DND-41 (cell line): ENCODE data around the gene SCN2A.
"Not testable (repeated sequence)": the region's sequence is repeated elsewhere in the genome, so short reads cannot be mapped to it uniquely, and the experiment has no call there.

Experiments
- ATAC-seq: fragments of 200-7000 bp; cut with Tn5 transposase; 3 replicates; pipeline ENCODE4 v1.9.1; 2021; ENCODE audit warnings: low read depth; ENCODE audit not compliant: insufficient read depth
- DNase-seq: peaks from one replicate; pipeline ENCODE4 v3.0.0-alpha.2; 2020
- H2AFZ ChIP-seq: 2 replicates; pipeline ENCODE4 v1.6.0; 2012; ENCODE audit warnings: low read depth, low read length
- H3K27ac ChIP-seq: 2 replicates; pipeline ENCODE4 v1.5.1; 2012; ENCODE audit warnings: low read length, inconsistent platforms
- H3K27me3 ChIP-seq: fragments of 200-600 bp; sonication (generic); 2 replicates; pipeline ENCODE4 v1.6.0; 2012; ENCODE audit warnings: low read length, mild to moderate bottlenecking, inconsistent platforms; ENCODE audit not compliant: insufficient read depth, poor library complexity
- H3K36me3 ChIP-seq: 2 replicates; pipeline ENCODE4 v1.5.1; 2012; ENCODE audit warnings: low read length, inconsistent platforms; ENCODE audit not compliant: insufficient read depth
- H3K4me1 ChIP-seq: 2 replicates; pipeline ENCODE4 v1.5.1; 2012; ENCODE audit warnings: mild to moderate bottlenecking, low read length; ENCODE audit not compliant: insufficient read depth
- H3K4me2 ChIP-seq: 2 replicates; pipeline ENCODE4 v1.6.0; 2012; ENCODE audit warnings: mild to moderate bottlenecking, moderate library complexity, low read length, inconsistent platforms; ENCODE audit not compliant: insufficient read depth
- H3K4me3 ChIP-seq, 2 experiments: fragments of 200-600 bp in 1 of 2; shearing (Covaris generic) in 1 of 2; 2 replicates each; pipeline ENCODE4 v1.5.1; 2012 to 2016; ENCODE audit warnings: inconsistent platforms in 2 of 2, low read length in 2 of 2, mild to moderate bottlenecking in 2 of 2, low read depth in 1 of 2, moderate library complexity in 1 of 2
- H3K79me2 ChIP-seq: 2 replicates; pipeline ENCODE4 v1.6.0; 2012; ENCODE audit warnings: low read length, inconsistent platforms; ENCODE audit not compliant: insufficient read depth
- H3K9ac ChIP-seq: 2 replicates; pipeline ENCODE4 v1.6.0; 2012; ENCODE audit warnings: low read depth, mild to moderate bottlenecking, inconsistent platforms, low read length, moderate library complexity
- H3K9me3 ChIP-seq: 2 replicates; pipeline ENCODE4 v1.5.1; 2012; ENCODE audit warnings: low read length, moderate library complexity, mild to moderate bottlenecking, inconsistent platforms; ENCODE audit not compliant: insufficient read depth, severe bottlenecking
- H4K20me1 ChIP-seq: 2 replicates; pipeline ENCODE4 v1.6.0; 2012; ENCODE audit warnings: low read length; ENCODE audit not compliant: insufficient read depth
- EZH2 ChIP-seq: IDR thresholded peaks from 3 replicates; pipeline ENCODE4 v1.6.1; 2012; ENCODE audit warnings: borderline replicate concordance, low read depth, mild to moderate bottlenecking, moderate library complexity, low read length, inconsistent platforms; ENCODE audit not compliant: severe bottlenecking
- TF ChIP-seq, protein P1 (sequence below): IDR thresholded peaks from 2 replicates; pipeline ENCODE4 v1.5.1; 2012; ENCODE audit warnings: borderline replicate concordance, low read length, moderate library complexity, mild to moderate bottlenecking; ENCODE audit not compliant: poor library complexity, severe bottlenecking; ENCODE audit errors: extremely low read depth

The SCN2A gene

DNA sequence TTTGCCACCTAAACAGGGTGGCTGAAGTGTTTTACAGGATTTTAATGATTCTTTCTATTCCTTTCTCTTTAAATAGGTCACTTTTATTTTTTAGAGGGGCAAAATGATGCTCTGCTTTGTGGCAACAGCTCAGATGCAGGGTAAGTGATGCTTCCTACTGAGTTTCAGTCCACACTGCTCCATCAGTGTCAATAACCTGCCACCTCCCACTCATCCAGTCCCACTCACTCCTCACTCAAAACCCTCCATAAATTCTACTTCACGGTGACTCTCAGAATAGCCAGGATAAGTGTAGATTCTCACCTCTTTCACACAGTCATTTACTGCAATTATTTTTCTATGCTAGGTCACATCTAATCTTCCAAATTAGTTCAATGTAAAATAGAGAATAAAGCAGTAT, 72.7 kb downstream of the SCN2A start:
- no peaks in the 10 kb centered on the region for H3K27me3 ChIP-seq
- no peak overlapping the region for H3K9ac ChIP-seq
- ATAC-seq: no peak
- H3K27ac ChIP-seq: peak overlapping the region; percentile 47
- H2AFZ ChIP-seq: peak overlapping the region; percentile 10; the same call in 1 of the 2 replicates
- no peaks in the 10 kb centered on the region for H3K9me3 ChIP-seq
- TF ChIP-seq, protein P1, sequence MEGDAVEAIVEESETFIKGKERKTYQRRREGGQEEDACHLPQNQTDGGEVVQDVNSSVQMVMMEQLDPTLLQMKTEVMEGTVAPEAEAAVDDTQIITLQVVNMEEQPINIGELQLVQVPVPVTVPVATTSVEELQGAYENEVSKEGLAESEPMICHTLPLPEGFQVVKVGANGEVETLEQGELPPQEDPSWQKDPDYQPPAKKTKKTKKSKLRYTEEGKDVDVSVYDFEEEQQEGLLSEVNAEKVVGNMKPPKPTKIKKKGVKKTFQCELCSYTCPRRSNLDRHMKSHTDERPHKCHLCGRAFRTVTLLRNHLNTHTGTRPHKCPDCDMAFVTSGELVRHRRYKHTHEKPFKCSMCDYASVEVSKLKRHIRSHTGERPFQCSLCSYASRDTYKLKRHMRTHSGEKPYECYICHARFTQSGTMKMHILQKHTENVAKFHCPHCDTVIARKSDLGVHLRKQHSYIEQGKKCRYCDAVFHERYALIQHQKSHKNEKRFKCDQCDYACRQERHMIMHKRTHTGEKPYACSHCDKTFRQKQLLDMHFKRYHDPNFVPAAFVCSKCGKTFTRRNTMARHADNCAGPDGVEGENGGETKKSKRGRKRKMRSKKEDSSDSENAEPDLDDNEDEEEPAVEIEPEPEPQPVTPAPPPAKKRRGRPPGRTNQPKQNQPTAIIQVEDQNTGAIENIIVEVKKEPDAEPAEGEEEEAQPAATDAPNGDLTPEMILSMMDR: no peak
- TF ChIP-seq EZH2: no peak
- peaks cover 29% of the 10 kb centered on the region for H3K79me2 ChIP-seq
- H3K36me3 ChIP-seq: no peaks in the 10 kb centered on the region
- H3K4me2 ChIP-seq: 0 out of 2 replicates have a peak overlapping the region, but pooled peaks have one; percentile 65
- H3K4me3 ChIP-seq: no peak overlapping the region
- no peak for DNase-seq
- no peaks in the 10 kb centered on the region for H4K20me1 ChIP-seq
- H3K4me1 ChIP-seq: peaks cover 63% of the 10 kb centered on the region

GRCh38 chr2:165312999-165313398, 73.8 kb downstream of the SCN2A start:
- ATAC-seq (peak; percentile 77), DNase-seq (peak; percentile 20)
- Histone ChIP-seq H2AFZ (peak overlapping the region; percentile 42), H4K20me1 (no peaks in the 10 kb centered on the region), H3K36me3 (no peaks in the 10 kb centered on the region), H3K27me3 (no peaks in the 10 kb centered on the region), H3K9me3 (no peaks in the 10 kb centered on the region), H3K4me2 (peak overlapping the region; percentile 65), H3K79me2 (peaks cover 32% of the 10 kb centered on the region), H3K27ac (peak overlapping the region; percentile 74), H3K4me1 (peaks cover 70% of the 10 kb centered on the region), H3K4me3 (peak overlapping the region; percentile 10 to 57; a peak in 3 of 4 replicates), H3K9ac (peak overlapping the region; percentile 53)
- no peak for TF ChIP-seq EZH2
- TF ChIP-seq, protein P1: no peak

- ATAC-seq (peak; percentile 78), DNase-seq (peak; percentile 42)
- H2AFZ ChIP-seq: peak overlapping the region; percentile 42
- no peaks in the 10 kb centered on the region for H4K20me1 ChIP-seq
- peaks cover 72% of the 10 kb centered on the region for H3K4me1 ChIP-seq
- H3K4me2 ChIP-seq: peak overlapping the region; percentile 65
- H3K9ac ChIP-seq: peak overlapping the region; percentile 53
- H3K4me3 ChIP-seq: peak overlapping the region; percentile 10 to 57; a peak in 3 of 4 replicates
- H3K27me3 ChIP-seq: no peaks in the 10 kb centered on the region
- H3K36me3 ChIP-seq: peaks cover 2% of the 10 kb centered on the region; the same call in 1 of the 2 replicates
- peaks cover 33% of the 10 kb centered on the region for H3K79me2 ChIP-seq
- no peaks in the 10 kb centered on the region for H3K9me3 ChIP-seq
- H3K27ac ChIP-seq: peak overlapping the region; percentile 74
- TF ChIP-seq, protein P1: no peak
- no peak for TF ChIP-seq EZH2
Measured at GRCh38 chr2:165313509-165313908, 74.3 kb downstream of the SCN2A start.

DNA sequence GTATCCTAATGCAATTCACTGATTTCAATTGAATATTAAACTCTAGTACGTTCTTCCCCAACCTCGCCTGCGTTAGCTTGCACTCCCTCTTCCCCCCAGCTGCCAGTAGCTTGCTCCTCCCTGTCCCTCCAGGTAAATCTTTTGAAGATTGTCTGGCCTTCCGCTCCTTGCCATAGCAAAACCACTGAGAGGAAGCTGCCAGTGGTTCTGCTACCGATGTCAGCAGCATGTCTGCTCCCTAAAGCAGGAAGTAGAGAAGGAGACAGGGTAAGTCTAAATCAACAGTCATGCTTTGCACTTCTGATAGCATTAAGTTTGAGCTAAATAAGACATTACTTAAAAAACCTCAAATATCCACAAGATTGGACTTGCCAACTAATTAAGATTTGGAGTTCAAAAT, 89.1 kb downstream of the SCN2A start:
- Histone ChIP-seq H3K27me3 (no peaks in the 10 kb centered on the region), H2AFZ (peak overlapping the region; percentile 64), H3K9ac (peak overlapping the region; percentile 21; the same call in 1 of the 2 replicates), H3K79me2 (no peaks in the 10 kb centered on the region), H3K27ac (peak overlapping the region; percentile 62), H3K9me3 (no peaks in the 10 kb centered on the region), H3K4me3 (peak overlapping the region in 1 of 2 experiments; percentile 27; a peak in 2 of 4 replicates), H3K4me2 (peak overlapping the region; percentile 64), H3K36me3 (peaks cover 18% of the 10 kb centered on the region), H3K4me1 (peaks cover 36% of the 10 kb centered on the region), H4K20me1 (no peaks in the 10 kb centered on the region)
- ATAC-seq (peak; percentile 99), DNase-seq (peak; percentile 77)
- TF ChIP-seq EZH2: no peak
- TF ChIP-seq, protein P1: no peak

DNA sequence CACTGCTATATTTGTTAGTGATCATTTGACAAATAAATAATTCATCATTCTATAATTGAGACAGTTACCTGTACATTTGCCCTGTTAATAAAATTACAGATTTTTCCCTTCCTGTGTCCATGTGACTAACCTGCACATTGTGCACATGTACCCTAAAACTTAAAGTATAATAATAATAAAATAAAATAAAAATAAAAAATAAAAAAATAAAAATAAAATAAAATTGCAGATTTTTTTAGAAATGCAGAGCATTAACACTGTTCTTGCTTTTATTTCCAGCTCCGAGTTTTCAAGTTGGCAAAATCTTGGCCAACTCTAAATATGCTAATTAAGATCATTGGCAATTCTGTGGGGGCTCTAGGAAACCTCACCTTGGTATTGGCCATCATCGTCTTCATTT, 105.1 kb downstream of the SCN2A start:
- H3K4me1 ChIP-seq, DNase-seq, H3K4me3 ChIP-seq, H3K79me2 ChIP-seq, H3K9ac ChIP-seq, H3K27ac ChIP-seq, H4K20me1 ChIP-seq, H3K9me3 ChIP-seq, H3K27me3 ChIP-seq, H2AFZ ChIP-seq, H3K4me2 ChIP-seq, ATAC-seq: not testable (repeated sequence)
- H3K36me3 ChIP-seq: peaks cover 22% of the 10 kb centered on the region; the same call in 1 of the 2 replicates
